HepG2 (cell line): ENCODE data around the gene GFRA4. TPM values are rescaled to one million over a fixed set of nuclear protein-coding genes. Genes with fewer than 3 reads are reported as not detected.

Source experiments
- ETV6 ChIP-seq: sonication (generic); formaldehyde crosslinking; conservative IDR thresholded peaks from 2 replicates; pipeline ENCODE4 v1.4.0; 2020; ENCODE audit warnings: missing genetic modification reagents
- FOXA3 ChIP-seq: IDR thresholded peaks from 2 replicates; pipeline ENCODE4 v1.6.1; 2016; ENCODE audit warnings: missing genetic modification reagents, missing compliant biosample characterization
- GLI4 ChIP-seq: sonication (generic); formaldehyde crosslinking; IDR thresholded peaks from 2 replicates; pipeline ENCODE4 v1.5.1; 2020; ENCODE audit warnings: missing genetic modification reagents, mild to moderate bottlenecking, moderate library complexity, borderline replicate concordance
- HNRNPL ChIP-seq: fragments of 200-400 bp; formaldehyde crosslinking; IDR thresholded peaks from 2 replicates; pipeline ENCODE4 v1.6.1; 2017; ENCODE audit warnings: mild to moderate bottlenecking, low read depth, low read length
- HOXA7 ChIP-seq: sonication (generic); formaldehyde crosslinking; IDR thresholded peaks from 2 replicates; pipeline ENCODE4 v1.8.1; 2022; ENCODE audit warnings: mild to moderate bottlenecking, missing genetic modification reagents, moderate library complexity
- KDM4B ChIP-seq: sonication (generic); formaldehyde crosslinking; IDR thresholded peaks from 2 replicates; pipeline ENCODE4 v1.4.0; 2020; ENCODE audit warnings: missing genetic modification reagents
- MZF1 ChIP-seq: sonication (generic); formaldehyde crosslinking; IDR thresholded peaks from 2 replicates; pipeline ENCODE4 v1.8.1; 2023; ENCODE audit warnings: mild to moderate bottlenecking, missing genetic modification reagents, borderline replicate concordance
- NFE2L2 ChIP-seq: fragments of 150-350 bp; IDR thresholded peaks from 2 replicates; pipeline ENCODE4 v1.6.1; 2014; ENCODE audit warnings: low read length
- PAF1 ChIP-seq: IDR thresholded peaks from 2 replicates; pipeline ENCODE4 v1.6.1; 2016; ENCODE audit warnings: missing genetic modification reagents, missing compliant biosample characterization
- RCOR2 ChIP-seq: IDR thresholded peaks from 2 replicates; pipeline ENCODE4 v1.6.1; 2016; ENCODE audit warnings: missing biosample characterization, missing genetic modification reagents
- RFX3 ChIP-seq: IDR thresholded peaks from 2 replicates; pipeline ENCODE4 v1.6.1; 2016; ENCODE audit warnings: missing biosample characterization, missing genetic modification reagents
- SMAD1 ChIP-seq: sonication (generic); formaldehyde crosslinking; IDR thresholded peaks from 2 replicates; pipeline ENCODE4 v1.4.0; 2020; ENCODE audit warnings: missing genetic modification reagents, low read depth, mild to moderate bottlenecking, borderline replicate concordance
- ZBTB20 ChIP-seq: sonication (generic); formaldehyde crosslinking; IDR thresholded peaks from 2 replicates; pipeline ENCODE4 v1.8.1; 2023; ENCODE audit warnings: missing genetic modification reagents, low read depth, mild to moderate bottlenecking, borderline replicate concordance
- ZFX ChIP-seq: sonication (generic); formaldehyde crosslinking; IDR thresholded peaks from 2 replicates; pipeline ENCODE4 v1.4.0; 2020; ENCODE audit warnings: mild to moderate bottlenecking, low read depth, missing genetic modification reagents, moderate library complexity
- ZNF180 ChIP-seq: sonication (generic); formaldehyde crosslinking; IDR thresholded peaks from 2 replicates; pipeline ENCODE4 v1.4.0; 2020; ENCODE audit warnings: low read depth, missing genetic modification reagents, borderline replicate concordance
- ZNF205 ChIP-seq: IDR thresholded peaks from 2 replicates; pipeline ENCODE4 v1.6.1; 2018; ENCODE audit warnings: missing biosample characterization, missing genetic modification reagents
- ZNF253 ChIP-seq: sonication (generic); formaldehyde crosslinking; IDR thresholded peaks from 2 replicates; pipeline ENCODE4 v1.8.0; 2022; ENCODE audit warnings: mild to moderate bottlenecking, missing genetic modification reagents, borderline replicate concordance
- ZNF264 ChIP-seq: sonication (generic); formaldehyde crosslinking; IDR thresholded peaks from 2 replicates; pipeline ENCODE4 v1.4.0; 2020; ENCODE audit warnings: missing genetic modification reagents
- ZNF274 ChIP-seq: sonication (generic); formaldehyde crosslinking; IDR thresholded peaks from 2 replicates; pipeline ENCODE4 v1.5.1; 2020; ENCODE audit warnings: mild to moderate bottlenecking, missing genetic modification reagents
- ZNF614 ChIP-seq: IDR thresholded peaks from 2 replicates; pipeline ENCODE4 v1.6.1; 2018; ENCODE audit warnings: missing biosample characterization, missing genetic modification reagents, inconsistent platforms, borderline replicate concordance
- ZSCAN22 ChIP-seq: sonication (generic); formaldehyde crosslinking; IDR thresholded peaks from 2 replicates; pipeline ENCODE4 v1.4.0; 2020; ENCODE audit warnings: mild to moderate bottlenecking, missing genetic modification reagents
- polyA plus RNA-seq, 8 experiments: library from polyadenylated mRNA; depleted of rRNA in 3 of 8; stranded (reverse) in 7 of 8; unstranded in 1 of 8; fragments of >200 nt; fragmentation: Illumina TruSeq in 4 of 8; extraction: Trizol in 4 of 8; gene quantifications; 2 replicates each; pipeline versions ENCODE4 v1.2.1 to v1.2.3, GENCODE V29; 2011 to 2016; ENCODE audit warnings: low read depth in 4 of 8, missing spikeins in 1 of 8, mixed read lengths in 1 of 8; ENCODE audit not compliant: insufficient read depth in 1 of 8
- total RNA-seq, 5 experiments: library from RNA; depleted of rRNA; stranded (reverse); fragments of >200 nt; fragmentation: Illumina TruSeq; extraction: Trizol; gene quantifications; 2 replicates each; pipeline ENCODE4 v1.2.3, GENCODE V29; 2016; ENCODE audit warnings: low read depth in 1 of 5
- TF ChIP-seq, protein P1 (sequence below): sonication (generic); formaldehyde crosslinking; IDR thresholded peaks from 2 replicates; pipeline ENCODE4 v1.9.0; 2022; ENCODE audit warnings: missing genetic modification reagents, mild to moderate bottlenecking, borderline replicate concordance
- TF ChIP-seq, protein P2 (sequence below): IDR thresholded peaks from 2 replicates; pipeline ENCODE4 v1.6.1; 2016; ENCODE audit warnings: missing compliant biosample characterization, missing genetic modification reagents, borderline replicate concordance
- TF ChIP-seq, protein P3 (sequence below): sonication (generic); formaldehyde crosslinking; IDR thresholded peaks from 2 replicates; pipeline ENCODE4 v1.4.0; 2020; ENCODE audit warnings: mild to moderate bottlenecking, missing genetic modification reagents
- TF ChIP-seq, protein P4 (sequence below): sonication (generic); formaldehyde crosslinking; IDR thresholded peaks from 2 replicates; pipeline ENCODE4 v1.8.0; 2022; ENCODE audit warnings: mild to moderate bottlenecking, missing genetic modification reagents, moderate library complexity
- TF ChIP-seq, protein P5 (sequence below): sonication (generic); formaldehyde crosslinking; IDR thresholded peaks from 2 replicates; pipeline ENCODE4 v1.4.0; 2020; ENCODE audit warnings: mild to moderate bottlenecking, missing genetic modification reagents

Gene GFRA4
- total and polyA plus RNA-seq, 2 of the 13 experiments (the other 11 are each of a cell fraction or from before 2014, with no cell fraction given), result not detected

DNA sequence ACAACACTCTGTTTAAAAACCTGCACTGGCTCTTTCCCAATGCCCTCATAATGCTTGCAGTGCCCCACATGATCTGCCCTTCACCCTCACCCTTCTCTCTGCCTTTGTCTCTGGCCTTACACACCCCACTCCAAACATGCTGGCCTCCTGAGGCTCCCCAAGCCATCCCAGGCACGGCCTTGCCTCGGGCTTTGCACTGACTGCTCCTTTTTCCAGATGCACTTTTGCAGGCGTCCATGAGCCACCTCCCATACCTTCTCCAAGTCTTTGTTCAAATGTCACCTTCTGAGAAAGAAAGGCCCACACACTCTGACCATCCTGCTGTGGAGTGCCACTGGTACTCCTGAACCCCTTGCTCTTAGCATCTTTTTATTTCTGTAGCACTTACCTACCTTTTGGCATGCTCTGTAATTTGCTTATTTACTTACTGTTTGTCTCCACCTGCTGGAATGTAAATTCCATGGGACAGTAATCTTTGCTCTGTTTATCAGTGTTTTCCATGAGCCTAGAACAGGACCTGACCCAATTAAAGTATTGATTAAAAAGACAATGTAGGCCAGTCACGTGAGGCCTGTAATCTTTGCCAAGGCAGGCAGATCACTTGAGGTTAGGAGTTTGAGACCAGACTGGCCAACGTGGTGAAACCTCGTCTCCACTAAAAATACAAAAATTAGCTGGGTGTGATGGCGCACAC lies 30.7 kb downstream of the GFRA4 start (continued):
- TF ChIP-seq ETV6 (CRISPR knock-in tag), result no peak
- TF ChIP-seq, protein P1, sequence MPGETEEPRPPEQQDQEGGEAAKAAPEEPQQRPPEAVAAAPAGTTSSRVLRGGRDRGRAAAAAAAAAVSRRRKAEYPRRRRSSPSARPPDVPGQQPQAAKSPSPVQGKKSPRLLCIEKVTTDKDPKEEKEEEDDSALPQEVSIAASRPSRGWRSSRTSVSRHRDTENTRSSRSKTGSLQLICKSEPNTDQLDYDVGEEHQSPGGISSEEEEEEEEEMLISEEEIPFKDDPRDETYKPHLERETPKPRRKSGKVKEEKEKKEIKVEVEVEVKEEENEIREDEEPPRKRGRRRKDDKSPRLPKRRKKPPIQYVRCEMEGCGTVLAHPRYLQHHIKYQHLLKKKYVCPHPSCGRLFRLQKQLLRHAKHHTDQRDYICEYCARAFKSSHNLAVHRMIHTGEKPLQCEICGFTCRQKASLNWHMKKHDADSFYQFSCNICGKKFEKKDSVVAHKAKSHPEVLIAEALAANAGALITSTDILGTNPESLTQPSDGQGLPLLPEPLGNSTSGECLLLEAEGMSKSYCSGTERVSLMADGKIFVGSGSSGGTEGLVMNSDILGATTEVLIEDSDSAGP (CRISPR knock-in tag), result no peak
- TF ChIP-seq, protein P2, sequence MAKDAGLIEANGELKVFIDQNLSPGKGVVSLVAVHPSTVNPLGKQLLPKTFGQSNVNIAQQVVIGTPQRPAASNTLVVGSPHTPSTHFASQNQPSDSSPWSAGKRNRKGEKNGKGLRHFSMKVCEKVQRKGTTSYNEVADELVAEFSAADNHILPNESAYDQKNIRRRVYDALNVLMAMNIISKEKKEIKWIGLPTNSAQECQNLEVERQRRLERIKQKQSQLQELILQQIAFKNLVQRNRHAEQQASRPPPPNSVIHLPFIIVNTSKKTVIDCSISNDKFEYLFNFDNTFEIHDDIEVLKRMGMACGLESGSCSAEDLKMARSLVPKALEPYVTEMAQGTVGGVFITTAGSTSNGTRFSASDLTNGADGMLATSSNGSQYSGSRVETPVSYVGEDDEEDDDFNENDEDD (CRISPR knock-in tag), result no peak
- no peak for TF ChIP-seq ZNF253
- no peak for TF ChIP-seq RFX3
- no peak for TF ChIP-seq KDM4B (CRISPR knock-in tag)
- TF ChIP-seq ZNF205 (CRISPR knock-in tag), result no peak
- TF ChIP-seq, protein P3, sequence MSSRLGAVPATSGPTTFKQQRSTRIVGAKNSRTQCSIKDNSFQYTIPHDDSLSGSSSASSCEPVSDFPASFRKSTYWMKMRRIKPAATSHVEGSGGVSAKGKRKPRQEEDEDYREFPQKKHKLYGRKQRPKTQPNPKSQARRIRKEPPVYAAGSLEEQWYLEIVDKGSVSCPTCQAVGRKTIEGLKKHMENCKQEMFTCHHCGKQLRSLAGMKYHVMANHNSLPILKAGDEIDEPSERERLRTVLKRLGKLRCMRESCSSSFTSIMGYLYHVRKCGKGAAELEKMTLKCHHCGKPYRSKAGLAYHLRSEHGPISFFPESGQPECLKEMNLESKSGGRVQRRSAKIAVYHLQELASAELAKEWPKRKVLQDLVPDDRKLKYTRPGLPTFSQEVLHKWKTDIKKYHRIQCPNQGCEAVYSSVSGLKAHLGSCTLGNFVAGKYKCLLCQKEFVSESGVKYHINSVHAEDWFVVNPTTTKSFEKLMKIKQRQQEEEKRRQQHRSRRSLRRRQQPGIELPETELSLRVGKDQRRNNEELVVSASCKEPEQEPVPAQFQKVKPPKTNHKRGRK, result no peak
- TF ChIP-seq PAF1 (CRISPR knock-in tag), result no peak
- TF ChIP-seq, protein P4, sequence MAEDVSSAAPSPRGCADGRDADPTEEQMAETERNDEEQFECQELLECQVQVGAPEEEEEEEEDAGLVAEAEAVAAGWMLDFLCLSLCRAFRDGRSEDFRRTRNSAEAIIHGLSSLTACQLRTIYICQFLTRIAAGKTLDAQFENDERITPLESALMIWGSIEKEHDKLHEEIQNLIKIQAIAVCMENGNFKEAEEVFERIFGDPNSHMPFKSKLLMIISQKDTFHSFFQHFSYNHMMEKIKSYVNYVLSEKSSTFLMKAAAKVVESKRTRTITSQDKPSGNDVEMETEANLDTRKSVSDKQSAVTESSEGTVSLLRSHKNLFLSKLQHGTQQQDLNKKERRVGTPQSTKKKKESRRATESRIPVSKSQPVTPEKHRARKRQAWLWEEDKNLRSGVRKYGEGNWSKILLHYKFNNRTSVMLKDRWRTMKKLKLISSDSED, result no peak
- TF ChIP-seq FOXA3 (CRISPR knock-in tag), result peak; percentile 77
- TF ChIP-seq ZNF614 (CRISPR knock-in tag), result no peak
- no peak for TF ChIP-seq ZNF264 (CRISPR knock-in tag)
- no peak for TF ChIP-seq GLI4 (CRISPR knock-in tag)
- TF ChIP-seq HNRNPL, result no peak
- TF ChIP-seq, protein P5, sequence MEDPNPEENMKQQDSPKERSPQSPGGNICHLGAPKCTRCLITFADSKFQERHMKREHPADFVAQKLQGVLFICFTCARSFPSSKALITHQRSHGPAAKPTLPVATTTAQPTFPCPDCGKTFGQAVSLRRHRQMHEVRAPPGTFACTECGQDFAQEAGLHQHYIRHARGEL (CRISPR knock-in tag), result peak; percentile 99
- 0 out of 2 replicates have a peak, but pooled peaks have one; percentile 29 for TF ChIP-seq ZNF274 (CRISPR knock-in tag)
- TF ChIP-seq HOXA7 (CRISPR knock-in tag), result no peak
- no peak for TF ChIP-seq ZNF180 (CRISPR knock-in tag)
- no peak for TF ChIP-seq MZF1
- no peak for TF ChIP-seq NFE2L2
- TF ChIP-seq ZSCAN22 (CRISPR knock-in tag), result no peak
- TF ChIP-seq ZBTB20 (CRISPR knock-in tag), result no peak
- no peak for TF ChIP-seq RCOR2 (CRISPR knock-in tag)
- TF ChIP-seq SMAD1 (CRISPR knock-in tag), result peak; percentile 66; the same call in 1 of the 2 replicates
- no peak for TF ChIP-seq ZFX (CRISPR knock-in tag)
